Neural cell (in vitro differentiated cells): ENCODE measurements around the gene ACYP2. TPM values are rescaled to one million over a fixed set of nuclear protein-coding genes. Genes with fewer than 3 reads are reported as not detected.
"Not testable (repeated sequence)": the region's sequence is repeated elsewhere in the genome, so short reads cannot be mapped to it uniquely, and the experiment has no call there.

Source experiments
- H2AFZ ChIP-seq: fragments of 200-600, 300-800 bp; sonication (generic), shearing (Covaris generic); 2 replicates; pipeline ENCODE4 v1.6.0; 2014; ENCODE audit warnings: low read depth, mild to moderate bottlenecking, antibody characterized with exemption, low read length, moderate library complexity
- H3F3A ChIP-seq: fragments of 200-600 bp; shearing (Covaris generic); 2 replicates; pipeline ENCODE4 v1.6.1; 2016; ENCODE audit warnings: mild to moderate bottlenecking, moderate library complexity, mixed read lengths, antibody characterized with exemption, low read length; ENCODE audit not compliant: insufficient read depth, poor library complexity, severe bottlenecking
- H3K27ac ChIP-seq: fragments of 200-600, 300-800 bp; sonication (generic), shearing (Covaris generic); 2 replicates; pipeline ENCODE4 v1.5.1; 2014; ENCODE audit warnings: mild to moderate bottlenecking, low read length, moderate library complexity
- H3K27me3 ChIP-seq: fragments of 300-800, 200-600 bp; sonication (generic), shearing (Covaris generic); 2 replicates; pipeline ENCODE4 v1.6.0; 2014; ENCODE audit warnings: mild to moderate bottlenecking, low read depth, low read length, moderate library complexity; ENCODE audit not compliant: insufficient read depth
- H3K36me3 ChIP-seq: fragments of 300-800, 200-600 bp; sonication (generic), shearing (Covaris generic); 2 replicates; pipeline ENCODE4 v1.5.1; 2014; ENCODE audit warnings: mild to moderate bottlenecking, antibody characterized with exemption, low read length, moderate library complexity; ENCODE audit not compliant: insufficient read depth
- H3K4me2 ChIP-seq: fragments of 300-800, 200-600 bp; sonication (generic), shearing (Covaris generic); 2 replicates; pipeline ENCODE4 v1.6.0; 2014; ENCODE audit warnings: mild to moderate bottlenecking, low read length
- H3K4me3 ChIP-seq: fragments of 300-800, 200-600 bp; sonication (generic), shearing (Covaris generic); 2 replicates; pipeline ENCODE4 v1.5.1; 2014; ENCODE audit warnings: mild to moderate bottlenecking, low read length, moderate library complexity
- H3K79me2 ChIP-seq: fragments of 200-600 bp; shearing (Covaris generic); replicated peaks from 2 replicates; pipeline ENCODE4 v1.6.0; 2014; ENCODE audit warnings: mild to moderate bottlenecking, low read length, moderate library complexity; ENCODE audit not compliant: insufficient read depth
- H3K9ac ChIP-seq: fragments of 300-800, 200-600 bp; sonication (generic), shearing (Covaris generic); 2 replicates; pipeline ENCODE4 v1.6.1; 2016; ENCODE audit warnings: mild to moderate bottlenecking, low read length, mixed read lengths
- H3K9me2 ChIP-seq: fragments of 200-600 bp; shearing (Covaris generic); 2 replicates; pipeline ENCODE4 v1.6.1; 2016; ENCODE audit warnings: mild to moderate bottlenecking, low read length, mixed read lengths; ENCODE audit not compliant: insufficient read depth
- H3K9me3 ChIP-seq: fragments of 200-600, 300-800 bp; sonication (generic), shearing (Covaris generic); 2 replicates; pipeline ENCODE4 v1.6.1; 2016; ENCODE audit warnings: mild to moderate bottlenecking, mixed run types, low read length, moderate library complexity, mixed read lengths
- H4K20me1 ChIP-seq: fragments of 200-600 bp; shearing (Covaris generic); 2 replicates; pipeline ENCODE4 v1.6.1; 2016; ENCODE audit warnings: mild to moderate bottlenecking, mixed run types; ENCODE audit not compliant: insufficient read depth
- CTCF ChIP-seq: fragments of 450-650 bp; IDR thresholded peaks from 2 replicates; pipeline ENCODE4 v1.5.1; 2014; ENCODE audit warnings: antibody characterized with exemption, mild to moderate bottlenecking, moderate library complexity; ENCODE audit not compliant: poor library complexity, severe bottlenecking
- EP300 ChIP-seq: fragments of 450-650 bp; conservative IDR thresholded peaks from 2 replicates; pipeline ENCODE4 v1.6.1; 2014; ENCODE audit warnings: antibody characterized with exemption, mild to moderate bottlenecking, moderate library complexity; ENCODE audit not compliant: poor library complexity, severe bottlenecking
- EZH2 ChIP-seq: fragments of 200-600, 300-800 bp; shearing (Covaris generic), sonication (generic); IDR thresholded peaks from 2 replicates; pipeline ENCODE4 v1.6.1; 2014; ENCODE audit warnings: antibody characterized with exemption, low read length, borderline replicate concordance, mild to moderate bottlenecking; ENCODE audit not compliant: insufficient read depth, poor library complexity, severe bottlenecking
- MXI1 ChIP-seq: fragments of 450-650 bp; conservative IDR thresholded peaks from 2 replicates; pipeline ENCODE4 v1.6.1; 2014; ENCODE audit warnings: antibody characterized with exemption, mild to moderate bottlenecking; ENCODE audit not compliant: poor library complexity, severe bottlenecking
- POLR2AphosphoS5 ChIP-seq: IDR thresholded peaks from 2 replicates; pipeline ENCODE4 v1.6.1; 2012
- RAD21 ChIP-seq: fragments of 450-650 bp; conservative IDR thresholded peaks from 2 replicates; pipeline ENCODE4 v1.6.1; 2014; ENCODE audit warnings: antibody characterized with exemption, mild to moderate bottlenecking, moderate library complexity
- REST ChIP-seq: IDR thresholded peaks from 2 replicates; pipeline ENCODE4 v1.6.1; 2012; ENCODE audit warnings: borderline replicate concordance
- SMC3 ChIP-seq: fragments of 450-650 bp; conservative IDR thresholded peaks from 2 replicates; pipeline ENCODE4 v1.6.1; 2014; ENCODE audit warnings: antibody characterized with exemption, mild to moderate bottlenecking, moderate library complexity; ENCODE audit not compliant: poor library complexity
- TAF1 ChIP-seq: IDR thresholded peaks from 2 replicates; pipeline ENCODE4 v1.6.1; 2012; ENCODE audit warnings: low read depth
- polyA plus RNA-seq: library from polyadenylated mRNA; depleted of rRNA; stranded (reverse); fragments of >200 nt; gene quantifications from 2 replicates; pipeline ENCODE4 v1.2.3, GENCODE V29; 2014

ACYP2 gene
- polyA plus RNA-seq, 1 donor from 2014 or later, result 48.2 TPM

GRCh38 chr2:54324517-54324916 is 209.1 kb downstream of the ACYP2 start:
- H3F3A ChIP-seq, H3K79me2 ChIP-seq, H4K20me1 ChIP-seq, H3K4me3 ChIP-seq, H2AFZ ChIP-seq, H3K9me2 ChIP-seq, H3K9ac ChIP-seq, H3K27ac ChIP-seq, H3K36me3 ChIP-seq, H3K4me2 ChIP-seq, H3K27me3 ChIP-seq, H3K9me3 ChIP-seq: not testable (repeated sequence)

GRCh38 chr2:54325148-54325547 is 209.7 kb downstream of the ACYP2 start:
- H3F3A ChIP-seq, result no peaks in the 10 kb centered on the region
- H4K20me1 ChIP-seq, result no peaks in the 10 kb centered on the region

More at GRCh38 chr2:54325148-54325547, 209.7 kb downstream of the ACYP2 start:
- Histone ChIP-seq H3K9ac (no peak overlapping the region), H2AFZ (no peak overlapping the region), H3K27ac (no peak overlapping the region), H3K9me2 (no peaks in the 10 kb centered on the region), H3K4me2 (no peak overlapping the region), H3K4me3 (no peak overlapping the region), H3K79me2 (no peaks in the 10 kb centered on the region), H3K9me3 (no peaks in the 10 kb centered on the region), H3K36me3 (no peaks in the 10 kb centered on the region), H3K27me3 (no peaks in the 10 kb centered on the region)
- no peak for TF ChIP-seq MXI1
- TF ChIP-seq RAD21, result no peak
- TF ChIP-seq SMC3, result no peak
- no peak for TF ChIP-seq TAF1
- no peak for TF ChIP-seq EP300
- TF ChIP-seq CTCF, result no peak
- no peak for TF ChIP-seq POLR2AphosphoS5
- no peak for TF ChIP-seq EZH2
- TF ChIP-seq REST, result no peak
